ENCODE measurements around the gene NEK6.
A peak's percentile ranks its signal among the peaks of the same experiment; 100 is the strongest.

NEK6 gene

GRCh38 chr9:124255222-124255621 lies 2.5 kb upstream of the NEK6 start:
- TF ChIP-seq CTCF (IDR thresholded peaks at IDR 0.05), result no peak
- peak in 1 of 2 donors; percentile 52 for DNase-seq
- Histone ChIP-seq H3K27me3 (no peaks in the 10 kb centered on the region), H3K4me1 (peaks cover 0 to 17% (median 12%) of the 10 kb centered on the region in 4 donors), H3K9me3 (no peaks in the 10 kb centered on the region), H3K4me3 (no peak overlapping the region), H3K27ac (no peak overlapping the region), H3K36me3 (no peaks in the 10 kb centered on the region)
- intact Hi-C loops (cut with DNase I; ENCODE audit: low total_unique reads), result loop anchor here (10.0 kb wide), 1 partner anchor 70 kb away; no protein-coding TSS in a partner anchor

GRCh38 chr9:124256517-124257069 lies 1.2 kb upstream of the NEK6 start:
- DNase-seq, result peak in 1 of 2 donors; percentile 60
- Histone ChIP-seq H3K36me3 (no peaks in the 10 kb centered on the region), H3K9me3 (no peaks in the 10 kb centered on the region), H3K4me3 (no peak overlapping the region), H3K4me1 (peaks cover 8 to 31% (median 25%) of the 10 kb centered on the region in 4 donors), H3K27ac (no peak overlapping the region), H3K27me3 (no peaks in the 10 kb centered on the region)
- intact Hi-C loops (cut with DNase I; ENCODE audit: low total_unique reads), result loop anchor here (10.0 kb wide), 1 partner anchor 68 kb away; no protein-coding TSS in a partner anchor
- TF ChIP-seq CTCF (IDR thresholded peaks at IDR 0.05), result no peak

- intact Hi-C loops (cut with DNase I; ENCODE audit: low total_unique reads), result loop anchor here (10.0 kb wide), 1 partner anchor 68 kb away; no protein-coding TSS in a partner anchor
- Histone ChIP-seq H3K27ac (peak overlapping the region; percentile 45 to 92), H3K27me3 (no peaks in the 10 kb centered on the region), H3K4me3 (peak overlapping the region; percentile 73 to 91), H3K4me1 (peaks cover 8 to 37% (median 32%) of the 10 kb centered on the region in 4 donors), H3K9me3 (no peaks in the 10 kb centered on the region), H3K36me3 (no peaks in the 10 kb centered on the region)
- DNase-seq, result peak in 1 of 2 donors; percentile 63
- TF ChIP-seq CTCF (IDR thresholded peaks at IDR 0.05), result no peak
Observed at GRCh38 chr9:124257070-124257843, 492 bp upstream of the NEK6 start.

GRCh38 chr9:124258607-124259157 lies 933 bp downstream of the NEK6 start:
- peak overlapping the region; percentile 73 to 91 for H3K4me3 ChIP-seq
- no peaks in the 10 kb centered on the region for H3K9me3 ChIP-seq
- TF ChIP-seq CTCF (IDR thresholded peaks at IDR 0.05), result no peak
- intact Hi-C loops (cut with DNase I; ENCODE audit: low total_unique reads), result loop anchor here (2.0 to 10.0 kb wide), 2 partner anchors 26 to 66 kb away; no protein-coding TSS in a partner anchor
- no peaks in the 10 kb centered on the region for H3K27me3 ChIP-seq
- peaks cover 8 to 52% (median 46%) of the 10 kb centered on the region in 4 donors for H3K4me1 ChIP-seq
- peak overlapping the region; percentile 91 to 92 for H3K27ac ChIP-seq
- DNase-seq, result peak in 1 of 2 donors; percentile 68
- no peaks in the 10 kb centered on the region for H3K36me3 ChIP-seq

- no peaks in the 10 kb centered on the region for H3K9me3 ChIP-seq
- peak; percentile 86 to 92 for DNase-seq
- peak overlapping the region; percentile 91 to 92 for H3K27ac ChIP-seq
- peak overlapping the region; percentile 73 to 91 for H3K4me3 ChIP-seq
- no peaks in the 10 kb centered on the region for H3K36me3 ChIP-seq
- intact Hi-C loops (cut with DNase I; ENCODE audit: low total_unique reads), result loop anchor here (2.0 to 10.0 kb wide), 2 partner anchors 26 to 66 kb away; no protein-coding TSS in a partner anchor
- H3K27me3 ChIP-seq, result no peaks in the 10 kb centered on the region
- peaks cover 8 to 58% (median 52%) of the 10 kb centered on the region in 4 donors for H3K4me1 ChIP-seq
- no peak for TF ChIP-seq CTCF (IDR thresholded peaks at IDR 0.05)
Observed at GRCh38 chr9:124259158-124259808, 1.5 kb downstream of the NEK6 start.

Measured in tibial artery (tissue), 4 donors.